Measurements from ENCODE around the gene C6orf47.
A peak's percentile ranks its signal among the peaks of the same experiment; 100 is the strongest.

The C6orf47 gene

GRCh38 chr6:31632279-31632946 lies 28.2 kb downstream of the C6orf47 start:
- DNase-seq: no peak

- DNase-seq: no peak
These were observed 28.8 kb downstream of the C6orf47 start for GRCh38 chr6:31631681-31632278.

- no peak for DNase-seq
These were observed 29.4 kb downstream of the C6orf47 start for GRCh38 chr6:31631209-31631608.

GRCh38 chr6:31630177-31630934 lies 30.2 kb downstream of the C6orf47 start:
- DNase-seq: no peak

- no peak for DNase-seq
These were observed 31.6 kb downstream of the C6orf47 start for GRCh38 chr6:31629014-31629413.

GRCh38 chr6:31627690-31628287 lies 32.8 kb downstream of the C6orf47 start:
- no peak for DNase-seq

- no peak for DNase-seq
These were observed 33.6 kb downstream of the C6orf47 start for GRCh38 chr6:31626952-31627351.

DNA sequence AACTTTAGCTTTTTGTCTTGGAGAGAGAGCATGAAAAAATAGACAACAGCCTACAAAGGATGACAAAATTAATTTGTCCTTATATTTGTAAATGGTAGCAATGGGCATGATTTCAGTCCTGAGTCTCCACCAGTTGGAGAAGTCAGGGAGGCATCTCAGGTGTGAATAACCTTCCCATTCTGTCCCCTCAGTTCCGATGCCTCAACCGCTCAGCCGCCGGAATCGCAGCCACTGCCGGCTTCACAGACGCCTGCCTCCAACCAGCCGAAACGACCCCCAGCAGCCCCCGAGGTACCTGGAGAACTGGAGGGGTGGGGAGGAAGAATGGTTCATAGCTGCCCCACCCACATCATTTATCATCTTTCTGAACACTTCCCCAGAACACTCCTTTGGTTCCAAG lies 36.5 kb downstream of the C6orf47 start:
- no peak for DNase-seq

DNA sequence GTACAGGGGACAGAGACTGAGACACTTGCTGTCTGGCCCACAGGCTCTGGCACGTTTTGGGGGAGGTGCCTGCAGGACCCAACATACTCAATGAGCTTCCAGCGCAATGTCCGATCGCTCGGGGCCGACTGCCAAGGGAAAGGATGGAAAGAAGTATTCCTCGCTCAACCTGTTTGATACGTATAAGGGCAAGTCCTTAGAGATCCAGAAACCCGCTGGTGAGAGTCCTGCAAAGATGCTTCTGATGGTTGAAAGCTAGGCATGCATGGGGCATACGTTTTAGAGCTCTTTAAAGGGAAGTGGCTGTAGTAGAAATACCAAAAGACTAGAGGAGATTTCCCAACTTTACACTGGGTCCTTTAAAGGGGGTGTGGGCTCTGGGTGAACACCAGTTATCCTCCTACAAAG lies 37.9 kb downstream of the C6orf47 start:
- no peak for DNase-seq

DNA sequence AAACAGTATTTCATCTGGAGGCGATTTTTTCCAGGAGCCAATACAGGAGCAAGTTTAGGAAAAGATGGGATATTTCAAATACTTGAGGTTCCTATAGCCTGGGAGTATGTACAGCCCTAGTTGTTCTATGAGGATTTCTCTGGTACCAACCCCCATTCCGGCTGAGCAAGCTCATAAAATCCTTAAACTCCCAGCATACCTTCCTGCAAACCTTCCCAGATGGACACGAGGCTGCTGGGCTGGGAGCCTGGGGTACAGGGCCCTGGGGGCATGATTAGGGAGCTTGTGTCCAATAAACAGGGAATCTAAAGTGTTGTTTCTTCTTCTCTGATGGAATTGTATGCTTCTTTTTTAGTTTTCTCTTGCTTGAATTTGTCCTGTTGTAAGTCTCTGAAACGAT lies 38.6 kb downstream of the C6orf47 start:
- peak; percentile 48 for DNase-seq

DNA sequence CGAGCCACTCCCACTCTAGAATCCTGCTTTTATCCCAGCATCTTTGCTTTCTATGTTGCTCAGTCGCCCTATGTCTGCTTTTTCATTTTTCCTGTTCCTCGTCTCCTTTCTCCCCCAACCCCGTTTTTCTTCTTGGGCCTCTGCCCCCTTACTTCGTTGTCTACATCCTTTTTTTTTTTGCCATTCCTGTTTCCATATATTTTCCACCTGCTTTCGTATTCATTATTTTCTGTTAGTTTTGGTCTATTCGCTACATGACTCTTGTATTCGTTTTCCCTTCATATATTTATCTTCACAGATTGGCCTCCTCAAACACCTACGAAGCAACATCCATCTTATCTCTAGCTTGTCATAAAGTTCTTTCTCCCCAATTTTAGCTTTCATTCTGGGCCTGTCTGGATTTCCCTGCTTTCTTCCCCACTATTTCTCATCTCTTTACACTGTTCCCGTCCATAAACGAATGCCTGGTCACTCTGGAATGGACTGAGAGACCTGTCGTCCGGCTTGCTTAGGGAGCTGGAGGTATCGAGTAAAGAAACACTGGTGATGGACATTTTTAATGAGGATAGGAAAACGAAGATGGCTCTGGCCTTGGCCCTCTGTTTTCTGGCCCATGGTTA lies 39.1 kb downstream of the C6orf47 start:
- DNase-seq: no peak

GRCh38 chr6:31620586-31621319 lies 39.8 kb downstream of the C6orf47 start, which contains the start of gene PRRC2A:
PRRC2A (plus strand) TSS chr6:31620715; CDS start chr6:31622790, 2,075 bp downstream.
- DNase-seq: peak; percentile 93

- peak; percentile 99 for DNase-seq
These were observed 40.6 kb downstream of the C6orf47 start for GRCh38 chr6:31619805-31620585.

DNA sequence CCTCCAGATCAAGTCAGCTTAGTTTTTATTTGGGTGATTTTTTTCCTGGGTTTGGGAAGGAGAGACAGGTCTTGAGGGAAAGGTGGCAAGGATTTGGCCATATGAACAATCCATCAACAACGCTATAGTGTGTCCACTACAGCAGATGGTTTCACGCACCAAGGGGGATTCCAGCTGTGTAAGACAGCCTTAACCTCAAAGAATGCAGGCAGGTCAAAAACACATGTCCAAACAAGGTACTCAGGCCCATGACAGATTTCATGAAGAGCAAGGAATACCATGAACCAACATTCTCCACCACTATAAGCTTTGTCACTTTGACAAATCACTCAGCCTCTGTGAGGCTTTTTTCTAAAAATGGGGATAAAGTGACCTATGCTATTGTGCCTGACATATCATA lies 43.6 kb downstream of the C6orf47 start:
- DNase-seq: peak; percentile 34

DNA sequence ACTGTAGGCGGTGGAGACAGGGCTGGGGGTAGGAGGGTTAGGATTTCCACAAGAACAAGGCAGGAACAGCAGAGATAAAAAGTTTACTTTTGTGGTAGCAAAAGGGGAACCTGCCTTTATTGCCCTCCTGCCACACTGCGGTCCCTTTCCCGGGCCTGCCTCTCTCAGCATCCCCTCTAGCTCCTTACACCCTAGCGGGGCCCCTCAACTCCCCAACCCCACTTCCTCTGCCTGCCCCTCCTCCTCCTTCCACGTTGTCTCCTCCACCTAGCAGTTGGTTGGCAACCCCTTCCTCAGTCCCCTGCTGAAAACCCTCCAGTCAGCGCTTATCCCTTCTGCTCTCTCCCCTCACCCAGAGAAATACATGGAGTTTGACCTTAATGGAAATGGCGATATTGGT lies 44.8 kb downstream of the C6orf47 start:
- no peak for DNase-seq

DNA sequence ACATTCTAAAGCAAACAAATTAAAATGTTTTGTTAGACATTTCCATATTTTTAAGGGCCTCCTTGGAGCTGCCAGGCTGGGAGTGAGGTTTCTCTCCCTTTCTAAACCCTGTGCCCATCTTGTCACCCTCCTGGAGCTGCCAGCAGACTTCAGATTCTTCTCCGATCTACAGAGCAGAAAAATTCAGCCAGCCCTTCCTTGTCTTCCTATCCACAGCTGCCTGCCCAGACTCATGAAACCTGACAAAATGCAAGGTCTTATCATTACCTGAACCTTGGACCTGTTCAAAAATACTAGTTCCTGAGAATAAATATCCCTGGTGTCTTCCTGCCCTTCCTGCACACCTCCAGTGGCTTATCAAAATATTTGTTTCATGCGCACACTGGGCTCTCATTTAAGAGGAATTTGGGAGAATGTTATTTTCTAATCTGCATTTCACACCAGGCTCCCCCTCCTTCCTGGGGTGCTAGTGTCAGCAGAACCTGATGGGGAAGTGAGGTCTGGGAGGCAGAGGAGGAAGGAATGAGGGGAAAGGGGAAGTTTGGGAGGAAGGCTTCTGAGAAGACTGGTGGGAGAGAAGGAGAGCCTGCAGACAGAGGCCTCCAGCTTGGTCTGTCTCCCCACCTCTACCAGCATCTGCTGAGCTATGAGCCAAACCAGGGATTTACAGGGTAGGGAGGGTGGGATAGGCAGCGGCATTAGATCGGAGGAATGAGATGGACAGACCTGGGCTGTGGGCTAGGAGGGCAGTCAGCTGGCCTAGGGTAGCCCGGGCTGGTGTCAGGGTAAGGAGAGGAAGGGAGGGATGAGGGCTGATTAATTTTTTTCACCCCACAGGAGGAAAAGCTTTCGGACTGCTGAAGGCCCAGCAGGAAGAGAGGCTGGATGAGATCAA lies 45.6 kb downstream of the C6orf47 start, which contains the start of gene AIF1:
AIF1 (plus strand) TSS at position 551 of the 895 bp plus-strand sequence; CDS start at position 647, 96 bp downstream.
- no peak for DNase-seq

GRCh38 chr6:31614075-31614619 lies 46.4 kb downstream of the C6orf47 start:
- no peak for DNase-seq

- DNase-seq: peak; percentile 31
These were observed 49.6 kb downstream of the C6orf47 start for GRCh38 chr6:31610968-31611367.

GRCh38 chr6:31609519-31610406 lies 50.8 kb downstream of the C6orf47 start:
- no peak for DNase-seq
